Amniotic stem cell (primary cell): Measurements from ENCODE around the gene LIN37.
A peak's percentile ranks its signal among the peaks of the same experiment; 100 is the strongest.

Source experiments
- DNase-seq: peaks from one replicate; lab custom pipeline; 2025; lab: John Stamatoyannopoulos, UW

The LIN37 gene

GRCh38 chr19:35775046-35775297 lies 26.6 kb downstream of the LIN37 start:
- DNase-seq = no peak

- DNase-seq = peak; percentile 97
These were observed 27.1 kb downstream of the LIN37 start, which contains the start of gene ARHGAP33 for GRCh38 chr19:35775298-35776101. Gene ARHGAP33 (plus strand): TSS chr19:35775564. CDS start chr19:35775659, 95 bp downstream.

GRCh38 chr19:35776102-35776788 lies 27.9 kb downstream of the LIN37 start:
- no peak for DNase-seq

- DNase-seq = no peak
These were observed 28.9 kb downstream of the LIN37 start for GRCh38 chr19:35777086-35777841.

GRCh38 chr19:35777961-35778360 lies 29.6 kb downstream of the LIN37 start:
- no peak for DNase-seq

- DNase-seq = no peak
These were observed 30.7 kb downstream of the LIN37 start for GRCh38 chr19:35779033-35779432.

- no peak for DNase-seq
These were observed 31.7 kb downstream of the LIN37 start for GRCh38 chr19:35780058-35780457.

GRCh38 chr19:35780717-35781116 lies 32.3 kb downstream of the LIN37 start:
- DNase-seq = no peak

- DNase-seq = no peak
These were observed 33.3 kb downstream of the LIN37 start for GRCh38 chr19:35781650-35782049.

GRCh38 chr19:35782589-35782988 lies 34.2 kb downstream of the LIN37 start:
- no peak for DNase-seq

GRCh38 chr19:35783469-35784434 lies 35.4 kb downstream of the LIN37 start:
- DNase-seq = no peak

GRCh38 chr19:35784503-35785338 lies 36.3 kb downstream of the LIN37 start:
- no peak for DNase-seq

- no peak for DNase-seq
These were observed 36.9 kb downstream of the LIN37 start for GRCh38 chr19:35785339-35785627.

GRCh38 chr19:35786299-35787160 lies 38.2 kb downstream of the LIN37 start:
- no peak for DNase-seq

GRCh38 chr19:35787227-35787799 lies 38.9 kb downstream of the LIN37 start:
- no peak for DNase-seq

- no peak for DNase-seq
These were observed 40.0 kb downstream of the LIN37 start for GRCh38 chr19:35788205-35788960.

- DNase-seq = no peak
These were observed 41.0 kb downstream of the LIN37 start for GRCh38 chr19:35789195-35789977.
